Vagina (tissue), 2 donors: ENCODE data around the gene ST6GAL1.

Source experiments
- CTCF ChIP-seq, 3 experiments: fragments of 450-650 bp in 2 of 3; fragments of 200-600 bp in 1 of 3; sonication (generic) in 1 of 3; IDR thresholded peaks; one replicate each; pipeline ENCODE4 v1.5.1; 2017 to 2019; ENCODE audit warnings: antibody characterized with exemption in 3 of 3, mild to moderate bottlenecking in 2 of 3, moderate library complexity in 2 of 3
- POLR2A ChIP-seq, 2 donors: fragments of 450-650 bp; IDR thresholded peaks; one replicate each; pipeline ENCODE4 v1.6.1; 2017; ENCODE audit warnings: antibody characterized with exemption in 2 of 2, mild to moderate bottlenecking in 2 of 2, moderate library complexity in 2 of 2
- POLR2AphosphoS5 ChIP-seq, 2 donors: sonication (generic); formaldehyde crosslinking; IDR thresholded peaks; one replicate each; pipeline ENCODE4 v1.9.0; 2017; ENCODE audit warnings: antibody characterized with exemption in 2 of 2, mild to moderate bottlenecking in 2 of 2, low read depth in 1 of 2; ENCODE audit not compliant: insufficient read depth in 1 of 2

GRCh38 chr3:186920796-186921195 is 9.5 kb upstream of the ST6GAL1 start:
- TF ChIP-seq CTCF (IDR thresholded peaks at IDR 0.05) (no peak), POLR2AphosphoS5 (IDR thresholded peaks at IDR 0.05; ENCODE audit: insufficient read depth in 1 of 2, low read depth in 1 of 2) (no peak), POLR2A (IDR thresholded peaks at IDR 0.05) (no peak)
